ENCODE results near the gene ZNF709. TPM values are rescaled to one million over a fixed set of nuclear protein-coding genes. Genes with fewer than 3 reads are reported as not detected.
"Not testable (repeated sequence)": the region's sequence is repeated elsewhere in the genome, so short reads cannot be mapped to it uniquely, and the experiment has no call there.

The ZNF709 gene
- total and polyA plus RNA-seq, 4 donors: 9.4 to 20.5 (median 11.3) TPM

GRCh38 chr19:12425888-12426274, 58.7 kb downstream of the ZNF709 start:
- no peaks in the 10 kb centered on the region for H3K9me3 ChIP-seq (ENCODE audit: control insufficient read depth, insufficient read depth, low read length)
- no peak for DNase-seq (ENCODE audit: low read depth in 4 of 6, low spot score in 6 of 6)
- no peaks in the 10 kb centered on the region for H3K27me3 ChIP-seq (ENCODE audit: control insufficient read depth, insufficient read depth, low read length)
- H3K4me1 ChIP-seq (ENCODE audit: control insufficient read depth, insufficient read depth, low read length): no peaks in the 10 kb centered on the region
- H3K36me3 ChIP-seq (ENCODE audit: control insufficient read depth, insufficient read depth, low read length): peaks cover 2% of the 10 kb centered on the region
- no peak overlapping the region for H3K4me3 ChIP-seq (ENCODE audit: low read depth, low read length)
- no peak overlapping the region for H3K27ac ChIP-seq (ENCODE audit: low read depth, low read length)
- WGBS (ENCODE audit: insufficient coverage): 95% methylated on average over 2 of the region's 4 CpGs

- H3K9me3 ChIP-seq (ENCODE audit: control insufficient read depth, insufficient read depth, low read length): no peaks in the 10 kb centered on the region
- H3K27me3 ChIP-seq (ENCODE audit: control insufficient read depth, insufficient read depth, low read length): no peaks in the 10 kb centered on the region
- peaks cover 2% of the 10 kb centered on the region for H3K36me3 ChIP-seq (ENCODE audit: control insufficient read depth, insufficient read depth, low read length)
- DNase-seq (ENCODE audit: low read depth in 4 of 6, low spot score in 6 of 6): no peak
- H3K4me1 ChIP-seq (ENCODE audit: control insufficient read depth, insufficient read depth, low read length): no peaks in the 10 kb centered on the region
- H3K27ac ChIP-seq (ENCODE audit: low read depth, low read length): no peak overlapping the region
- no peak overlapping the region for H3K4me3 ChIP-seq (ENCODE audit: low read depth, low read length)
- 100% methylated on average over 1 of the region's 2 CpGs for WGBS (ENCODE audit: insufficient coverage)
Measured at GRCh38 chr19:12425236-12425887, 59.3 kb downstream of the ZNF709 start.

GRCh38 chr19:12417273-12417672, 67.3 kb downstream of the ZNF709 start:
- H3K4me1 ChIP-seq (ENCODE audit: control insufficient read depth, insufficient read depth, low read length); H3K27ac ChIP-seq (ENCODE audit: low read depth, low read length); H3K36me3 ChIP-seq (ENCODE audit: control insufficient read depth, insufficient read depth, low read length); H3K9me3 ChIP-seq (ENCODE audit: control insufficient read depth, insufficient read depth, low read length); H3K27me3 ChIP-seq (ENCODE audit: control insufficient read depth, insufficient read depth, low read length); H3K4me3 ChIP-seq (ENCODE audit: low read depth, low read length); DNase-seq (ENCODE audit: low read depth in 4 of 6, low spot score in 6 of 6): not testable (repeated sequence)
- WGBS (ENCODE audit: insufficient coverage): 100% methylated on average over 1 of the region's 5 CpGs

DNA sequence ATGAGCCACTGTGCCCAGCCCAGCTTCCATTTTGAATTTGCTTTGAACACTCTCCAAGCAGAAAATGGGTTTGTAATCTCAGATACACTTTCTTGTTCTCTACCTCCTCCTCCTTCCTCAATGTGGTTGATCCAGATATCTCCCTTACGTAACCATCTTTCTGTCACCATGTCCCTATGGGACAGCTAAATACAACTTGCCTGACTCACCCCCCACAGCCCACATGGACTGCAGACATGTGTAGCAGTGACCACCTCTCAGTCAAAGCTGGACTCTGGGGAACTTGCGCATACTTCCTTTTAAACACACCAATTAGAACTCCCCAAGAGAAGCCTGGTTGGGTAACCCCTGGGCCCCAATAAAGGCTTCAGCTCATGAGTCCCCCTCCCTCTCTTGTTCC, 72.7 kb downstream of the ZNF709 start:
- H3K27ac ChIP-seq (ENCODE audit: low read depth, low read length): no peak overlapping the region
- 100% methylated on average over 2 of the region's 2 CpGs for WGBS (ENCODE audit: insufficient coverage)
- H3K4me3 ChIP-seq (ENCODE audit: low read depth, low read length): no peak overlapping the region
- H3K27me3 ChIP-seq (ENCODE audit: control insufficient read depth, insufficient read depth, low read length): no peaks in the 10 kb centered on the region
- no peaks in the 10 kb centered on the region for H3K4me1 ChIP-seq (ENCODE audit: control insufficient read depth, insufficient read depth, low read length)
- H3K9me3 ChIP-seq (ENCODE audit: control insufficient read depth, insufficient read depth, low read length): no peaks in the 10 kb centered on the region
- DNase-seq (ENCODE audit: low read depth in 4 of 6, low spot score in 6 of 6): no peak
- peaks cover 6% of the 10 kb centered on the region for H3K36me3 ChIP-seq (ENCODE audit: control insufficient read depth, insufficient read depth, low read length)

Small RNA genes within 50 kb of the gene (small RNA-seq; reads per million reads assigned to genes)
- gene MTCO1P27 (ENCODE audit: low replicate concordance): not detected
- gene PPIAP20 (ENCODE audit: low replicate concordance): not detected

Other genes with a start within 250 kb of the ZNF709 start
- gene ZNF44, start 189.9 kb downstream of the ZNF709 start, total RNA-seq: 10 to 100 TPM; 18.9 to 20.7 TPM
- gene ZNF44, start 189.9 kb downstream of the ZNF709 start, polyA plus RNA-seq (ENCODE audit: insufficient read length in 2 of 2): 10 to 100 TPM; 14.9 to 18.0 TPM
- 1 to 10 TPM; 4.6 to 5.4 TPM for gene ZNF563, start 151.2 kb downstream of the ZNF709 start, total RNA-seq
- gene ZNF563, start 151.2 kb downstream of the ZNF709 start, polyA plus RNA-seq (ENCODE audit: insufficient read length in 2 of 2): 1 to 10 TPM; 2.0 to 2.4 TPM
- gene ZNF442, start 119.1 kb downstream of the ZNF709 start, total RNA-seq: 10 to 100 TPM; 11.5 to 13.2 TPM
- 1 to 10 TPM; 2.9 to 3.3 TPM for gene ZNF442, start 119.1 kb downstream of the ZNF709 start, polyA plus RNA-seq (ENCODE audit: insufficient read length in 2 of 2)
- 1 to 10 TPM; 9.7 to 10.0 TPM for gene ZNF799, start 83.5 kb downstream of the ZNF709 start, total RNA-seq
- 1 to 10 TPM; 5.5 to 6.2 TPM for gene ZNF799, start 83.5 kb downstream of the ZNF709 start, polyA plus RNA-seq (ENCODE audit: insufficient read length in 2 of 2)
- 10 to 100 TPM; 10.9 TPM for gene ZNF443, start 43.8 kb downstream of the ZNF709 start, total RNA-seq
- gene ZNF443, start 43.8 kb downstream of the ZNF709 start, polyA plus RNA-seq (ENCODE audit: insufficient read length in 2 of 2): 1 to 10 TPM; 6.7 to 7.6 TPM
- 10 to 100 TPM; 19.9 to 23.6 TPM for gene ZNF564, start 66.7 kb upstream of the ZNF709 start, total RNA-seq
- gene ZNF564, start 66.7 kb upstream of the ZNF709 start, polyA plus RNA-seq (ENCODE audit: insufficient read length in 2 of 2): 1 to 10 TPM; 5.8 to 6.3 TPM
- 10 to 100 TPM; 10.7 to 12.9 TPM for gene ZNF490, start 126.0 kb upstream of the ZNF709 start, total RNA-seq
- 1 to 10 TPM; 5.6 to 8.1 TPM for gene ZNF490, start 126.0 kb upstream of the ZNF709 start, polyA plus RNA-seq (ENCODE audit: insufficient read length in 2 of 2)
- 10 to 100 TPM; 19.4 to 20.8 TPM for gene ZNF791, start 126.1 kb upstream of the ZNF709 start, total RNA-seq
- 10 to 100 TPM; 17.4 to 17.5 TPM for gene ZNF791, start 126.1 kb upstream of the ZNF709 start, polyA plus RNA-seq (ENCODE audit: insufficient read length in 2 of 2)
- gene MAN2B1, start 181.9 kb upstream of the ZNF709 start, total RNA-seq: 10 to 100 TPM; 18.9 to 30.6 TPM
- 10 to 100 TPM; 31.5 to 38.7 TPM for gene MAN2B1, start 181.9 kb upstream of the ZNF709 start, polyA plus RNA-seq (ENCODE audit: insufficient read length in 2 of 2)
- 10 to 100 TPM in 1 of 2 donors, 1 to 10 TPM in 1; 9.3 to 14.9 TPM for gene WDR83, start 182.0 kb upstream of the ZNF709 start, total RNA-seq
- 10 to 100 TPM; 27.3 to 37.6 TPM for gene WDR83, start 182.0 kb upstream of the ZNF709 start, polyA plus RNA-seq (ENCODE audit: insufficient read length in 2 of 2)
- 10 to 100 TPM; 52.5 to 97.1 TPM for gene DHPS, start 197.1 kb upstream of the ZNF709 start, total RNA-seq
- 100 to 1,000 TPM; 118 to 138 TPM for gene DHPS, start 197.1 kb upstream of the ZNF709 start, polyA plus RNA-seq (ENCODE audit: insufficient read length in 2 of 2)
- not detected for gene GNG14, start 203.2 kb upstream of the ZNF709 start, total RNA-seq
- gene GNG14, start 203.2 kb upstream of the ZNF709 start, polyA plus RNA-seq (ENCODE audit: insufficient read length in 2 of 2): 1 to 10 TPM in 1 of 2 donors, not detected in 1; 1.6 TPM
- 10 to 100 TPM in 1 of 2 donors, 1 to 10 TPM in 1; 6.2 to 15.8 TPM for gene FBXW9, start 211.8 kb upstream of the ZNF709 start, total RNA-seq
- 10 to 100 TPM; 21.1 to 21.7 TPM for gene FBXW9, start 211.8 kb upstream of the ZNF709 start, polyA plus RNA-seq (ENCODE audit: insufficient read length in 2 of 2)
- 10 to 100 TPM; 40.9 to 66.8 TPM for gene TNPO2, start 239.1 kb upstream of the ZNF709 start, total RNA-seq
- 100 to 1,000 TPM; 146 to 155 TPM for gene TNPO2, start 239.1 kb upstream of the ZNF709 start, polyA plus RNA-seq (ENCODE audit: insufficient read length in 2 of 2)
- 100 to 1,000 TPM in 1 of 2 donors, 10 to 100 TPM in 1; 77.6 to 205 TPM for gene TRIR, start 249.9 kb upstream of the ZNF709 start, total RNA-seq
- gene TRIR, start 249.9 kb upstream of the ZNF709 start, polyA plus RNA-seq (ENCODE audit: insufficient read length in 2 of 2): 100 to 1,000 TPM; 220 to 224 TPM

Data from spinal cord (tissue), 10 donors.